Activated CD8-positive, alpha-beta memory T cell treated with anti-CD3 and anti-CD28 coated beads for 4 hours (primary cell): ENCODE measurements around the gene POLA1.
"Not testable (repeated sequence)": the region's sequence is repeated elsewhere in the genome, so short reads cannot be mapped to it uniquely, and the experiment has no call there.

Source experiments
- DNase-seq, 2 donors: peaks; one replicate each; pipeline ENCODE4 v3.0.0-alpha.2; 2020; ENCODE audit warnings: low read depth in 2 of 2

Gene POLA1

DNA sequence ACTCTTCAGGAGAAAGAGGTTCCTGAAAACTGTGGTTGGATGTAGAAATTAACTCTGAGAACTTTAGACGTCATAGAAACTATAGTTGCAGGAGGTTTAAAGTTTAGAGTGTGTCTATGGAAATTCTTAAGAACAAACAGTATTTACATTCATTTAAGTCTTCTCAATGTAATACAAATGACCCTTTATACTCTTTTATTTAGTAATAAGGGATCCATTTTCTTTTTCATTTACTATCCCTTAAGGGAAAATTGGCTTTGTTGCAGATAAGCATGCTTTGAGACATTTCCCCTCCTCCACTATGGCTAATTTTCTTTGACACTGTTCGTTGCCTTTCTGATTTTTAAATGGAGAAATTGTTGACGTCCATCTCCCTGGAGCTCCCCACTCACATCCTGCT, 96.4 kb downstream of the POLA1 start:
- DNase-seq: no peak

DNA sequence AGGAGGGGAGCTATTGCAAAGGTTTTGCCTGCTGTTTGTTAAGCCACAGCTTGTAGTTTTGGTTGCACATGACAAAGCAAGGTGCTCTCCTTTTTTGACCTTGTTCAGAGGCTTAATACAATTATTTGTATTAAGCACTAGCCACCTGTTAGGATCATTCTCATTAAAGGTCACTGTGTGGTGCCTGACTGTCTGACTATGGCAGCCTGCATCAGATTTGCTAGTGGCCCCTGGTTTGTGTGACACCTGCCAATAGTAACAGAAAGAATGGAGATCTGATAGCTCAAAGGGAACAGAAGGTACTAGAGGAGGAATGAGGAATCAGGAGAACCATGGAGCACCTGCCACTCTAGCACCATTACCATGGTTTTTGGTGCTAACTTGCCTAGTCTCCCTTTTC, 102.5 kb downstream of the POLA1 start:
- DNase-seq: no peak

DNA sequence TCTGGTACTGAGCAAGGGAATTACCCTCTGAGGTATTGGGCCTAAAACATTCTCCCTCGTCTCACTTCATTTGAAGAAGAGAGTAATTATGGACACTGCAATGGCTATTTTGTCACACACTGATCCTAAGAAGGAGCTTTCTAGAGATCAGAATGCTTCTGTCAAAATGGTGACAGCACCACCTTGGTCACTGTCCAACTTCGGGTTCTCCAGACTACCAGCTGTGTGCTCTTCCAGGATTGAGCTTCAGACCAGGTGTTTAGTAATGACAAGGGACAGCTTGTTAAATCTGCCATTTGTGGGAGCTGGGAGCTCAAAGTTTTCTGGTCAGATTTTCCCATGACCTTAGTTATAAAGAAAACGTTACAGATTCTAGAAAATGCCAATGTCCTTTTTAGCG, 105.4 kb downstream of the POLA1 start:
- DNase-seq: no peak

GRCh38 chrX:24799565-24799964, 105.8 kb downstream of the POLA1 start:
- DNase-seq: no peak

GRCh38 chrX:24805201-24805600, 111.5 kb downstream of the POLA1 start:
- DNase-seq: no peak

GRCh38 chrX:24819807-24820206, 126.1 kb downstream of the POLA1 start:
- not testable (repeated sequence) for DNase-seq

DNA sequence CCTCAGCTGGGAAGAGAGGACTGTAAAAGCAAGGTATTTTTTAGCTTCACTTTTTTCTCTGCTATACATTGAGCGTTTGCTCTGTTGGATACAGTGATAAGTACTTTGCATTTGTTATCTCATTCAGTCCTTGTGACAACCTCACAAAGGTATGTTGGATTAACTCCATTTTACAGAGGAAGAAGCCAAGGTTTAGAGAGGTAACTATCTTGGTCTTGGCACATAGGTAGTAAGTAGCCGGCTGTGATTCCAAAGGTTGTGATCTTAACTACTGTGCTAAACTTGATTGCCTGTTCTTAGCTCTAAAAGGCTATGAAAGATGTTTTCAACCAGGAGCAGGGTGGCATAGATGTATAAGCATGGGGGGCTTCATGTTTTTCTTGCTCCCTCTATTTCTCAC, 134.4 kb downstream of the POLA1 start:
- DNase-seq: no peak

GRCh38 chrX:24828600-24828999, 134.9 kb downstream of the POLA1 start:
- no peak for DNase-seq

- no peak for DNase-seq
Observed at GRCh38 chrX:24833695-24834094, 140.0 kb downstream of the POLA1 start.

GRCh38 chrX:24837966-24838365, 144.2 kb downstream of the POLA1 start:
- DNase-seq: no peak

DNA sequence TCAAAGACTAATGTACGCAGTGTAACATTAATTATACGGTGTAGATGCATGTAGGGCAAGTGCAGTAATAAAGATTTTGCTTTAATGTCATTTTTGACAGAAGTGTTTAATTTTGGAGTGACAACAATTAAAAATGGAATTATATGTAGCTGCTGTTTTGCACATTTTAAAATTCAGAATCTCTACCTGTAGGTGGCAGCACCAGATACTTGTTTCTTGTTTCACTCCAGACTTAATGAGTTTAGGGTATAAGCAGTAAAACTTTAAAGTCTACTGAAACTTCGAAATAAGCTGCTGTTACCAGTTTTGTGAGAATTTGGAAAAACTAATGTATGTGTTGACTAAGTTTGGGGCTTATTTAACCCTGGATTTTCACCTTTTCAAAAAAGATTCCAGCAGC, 144.9 kb downstream of the POLA1 start:
- no peak for DNase-seq

DNA sequence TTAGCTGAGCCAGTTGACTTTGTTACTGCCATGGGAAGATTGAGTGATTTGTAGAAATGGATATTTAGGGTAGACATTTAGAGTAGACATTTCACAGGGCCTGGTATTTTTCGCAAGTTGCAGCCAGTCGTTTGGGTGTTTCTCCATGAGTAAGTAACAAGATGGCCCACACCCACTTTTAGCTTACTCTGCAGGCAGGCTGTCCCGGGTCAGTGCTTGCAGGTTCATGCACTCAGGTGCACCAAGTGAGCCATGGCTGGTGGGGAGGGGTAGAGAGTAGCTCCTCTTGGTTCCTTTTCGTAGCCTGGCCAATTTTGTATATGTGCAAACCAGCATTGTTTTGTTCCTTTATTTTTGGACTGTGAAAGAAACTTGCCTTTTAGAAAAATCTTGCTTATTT, 145.6 kb downstream of the POLA1 start:
- DNase-seq: no peak

DNA sequence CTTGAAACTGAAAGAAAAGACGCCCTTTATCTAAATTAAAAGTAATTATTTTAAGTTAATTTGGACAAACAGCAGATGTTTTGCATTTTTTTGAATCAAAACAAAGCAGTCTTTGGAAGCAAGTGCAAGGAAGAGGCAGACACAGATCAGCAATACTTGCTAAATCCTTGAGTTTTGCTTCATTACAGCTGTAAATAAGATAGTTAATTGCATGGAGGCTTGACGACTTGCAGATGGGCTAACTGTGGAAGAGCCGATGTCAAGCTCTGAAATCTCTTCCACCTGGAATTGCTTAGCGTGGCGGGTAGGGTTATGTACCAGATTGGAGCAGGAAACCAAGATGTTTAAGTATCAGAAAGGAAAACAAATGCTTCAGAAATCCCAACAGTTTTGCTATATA, 148.8 kb downstream of the POLA1 start:
- no peak for DNase-seq

GRCh38 chrX:24846550-24847150, 152.9 kb downstream of the POLA1 start:
- no peak for DNase-seq

DNA sequence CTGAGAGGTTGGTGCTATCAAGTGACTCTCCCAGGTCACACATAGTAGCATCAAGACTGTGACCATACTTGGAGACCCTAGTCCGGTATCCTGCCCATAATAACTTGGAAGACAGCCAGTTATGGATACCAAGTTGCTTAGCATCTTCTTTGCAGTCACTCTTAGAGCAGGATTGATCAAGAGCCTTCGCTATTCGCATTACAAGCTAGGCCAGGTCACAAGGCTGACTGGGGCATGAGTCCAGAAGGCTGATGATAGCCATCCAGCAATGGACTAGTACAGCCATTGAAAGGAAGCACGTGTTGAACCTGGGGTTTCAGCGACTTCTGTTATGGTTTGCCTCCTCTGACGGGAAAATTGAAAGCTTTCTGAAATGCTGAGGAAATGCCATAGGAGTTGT, 157.6 kb downstream of the POLA1 start:
- DNase-seq: no peak

DNA sequence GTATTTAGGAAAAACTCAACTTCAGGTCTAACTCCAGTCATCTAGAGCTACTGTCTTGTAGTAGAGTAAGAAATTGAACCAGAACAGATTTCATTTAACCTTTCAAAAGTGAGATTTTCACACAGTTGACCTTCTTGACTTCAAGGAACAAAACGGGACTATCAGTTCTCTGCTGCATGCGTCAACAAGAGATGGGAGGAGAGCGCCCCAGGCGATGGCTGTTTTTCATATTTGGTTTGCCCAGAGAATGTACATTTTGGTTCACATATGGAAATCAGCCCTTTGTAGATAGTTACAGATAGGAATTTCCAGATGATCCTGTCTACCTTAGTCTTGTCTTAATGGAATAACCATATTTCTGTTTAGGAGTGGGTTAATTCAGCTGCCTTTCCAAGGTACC, 158.1 kb downstream of the POLA1 start:
- no peak for DNase-seq

DNA sequence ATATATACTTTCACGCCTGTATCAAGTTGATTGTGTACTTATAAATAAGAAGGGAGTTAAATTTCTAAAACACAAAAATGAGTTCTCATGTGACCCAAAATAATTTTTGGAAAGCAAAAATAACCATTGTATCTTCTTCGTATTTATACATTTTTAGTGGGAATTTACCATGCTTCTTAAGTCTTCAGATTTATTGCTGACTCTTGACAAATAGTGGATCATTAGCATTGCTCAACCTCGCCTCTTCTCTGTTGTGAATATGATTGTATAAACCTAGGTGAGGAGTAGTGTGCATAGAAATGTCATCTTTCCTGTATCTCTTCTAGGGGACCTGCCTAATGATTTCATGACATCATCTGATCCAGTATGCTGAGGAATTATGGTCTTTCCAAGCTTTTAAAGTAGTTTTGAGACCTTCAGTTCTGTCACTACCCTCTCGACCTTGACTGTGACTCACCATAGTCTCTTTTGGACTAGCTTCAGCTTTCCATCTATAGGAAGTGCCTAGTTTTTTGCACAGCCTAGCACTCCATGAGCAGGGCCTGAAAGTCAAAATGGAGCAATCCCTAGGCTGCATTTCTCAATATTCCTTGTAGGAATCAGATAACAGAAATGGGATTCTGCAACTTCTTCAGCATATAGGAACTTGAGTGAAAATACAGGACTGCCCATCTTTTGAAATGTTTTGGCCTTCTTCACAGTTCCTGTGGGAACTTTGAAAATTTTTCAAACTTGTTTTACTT, 164.5 kb downstream of the POLA1 start:
- no peak for DNase-seq

DNA sequence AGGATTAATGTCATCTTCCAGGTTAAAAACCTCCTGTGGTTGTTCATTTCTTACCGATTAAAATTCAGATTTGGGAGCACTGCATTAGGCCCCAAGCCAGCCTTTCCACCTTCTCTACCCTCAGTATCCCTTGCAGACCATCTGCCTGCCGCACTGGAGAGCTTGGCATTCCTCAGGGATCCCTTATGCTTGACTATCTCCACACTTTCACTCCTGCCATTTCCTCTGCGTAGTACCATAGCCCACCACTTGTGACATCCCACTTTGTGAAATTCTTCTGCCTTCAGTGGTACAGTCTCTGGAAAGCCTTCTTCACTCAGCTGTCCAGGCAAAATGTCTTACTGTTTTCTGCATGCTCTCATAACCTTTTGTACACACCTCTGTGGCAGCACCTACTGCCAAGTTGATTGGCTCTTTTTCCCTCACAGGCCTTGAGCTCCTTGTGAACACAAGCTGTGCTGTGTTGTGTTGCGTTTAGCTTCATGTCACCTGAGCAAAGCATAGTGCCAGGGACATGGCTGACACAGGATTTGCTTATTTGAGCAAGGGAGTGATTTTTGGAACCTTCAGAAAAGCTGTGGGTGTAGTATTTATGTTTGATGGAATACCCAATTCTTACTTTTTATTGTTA, 165.6 kb downstream of the POLA1 start:
- DNase-seq: no peak

- no peak for DNase-seq
Observed at GRCh38 chrX:24860140-24860539, 166.4 kb downstream of the POLA1 start.

- no peak for DNase-seq
Observed at GRCh38 chrX:24862343-24862742, 168.6 kb downstream of the POLA1 start.

DNA sequence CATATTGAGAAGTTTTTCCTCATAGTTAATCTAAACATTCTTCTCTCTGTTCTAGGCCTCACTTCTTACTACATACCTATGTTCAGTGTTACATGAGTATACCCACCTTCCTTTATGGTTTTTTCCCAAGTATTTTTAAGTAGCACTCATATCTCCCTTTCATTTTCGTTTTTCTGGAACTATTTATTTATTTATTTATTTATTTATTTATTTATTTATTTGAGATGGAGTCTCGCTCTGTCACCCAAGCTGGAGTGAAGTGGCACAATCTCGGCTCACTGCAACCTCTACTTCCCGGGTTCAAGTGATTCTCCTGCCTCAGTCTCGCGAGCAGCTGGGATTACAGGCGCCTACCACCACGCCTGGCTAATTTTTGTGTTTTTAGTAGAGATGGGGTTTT, 170.1 kb downstream of the POLA1 start:
- DNase-seq: not testable (repeated sequence)

DNA sequence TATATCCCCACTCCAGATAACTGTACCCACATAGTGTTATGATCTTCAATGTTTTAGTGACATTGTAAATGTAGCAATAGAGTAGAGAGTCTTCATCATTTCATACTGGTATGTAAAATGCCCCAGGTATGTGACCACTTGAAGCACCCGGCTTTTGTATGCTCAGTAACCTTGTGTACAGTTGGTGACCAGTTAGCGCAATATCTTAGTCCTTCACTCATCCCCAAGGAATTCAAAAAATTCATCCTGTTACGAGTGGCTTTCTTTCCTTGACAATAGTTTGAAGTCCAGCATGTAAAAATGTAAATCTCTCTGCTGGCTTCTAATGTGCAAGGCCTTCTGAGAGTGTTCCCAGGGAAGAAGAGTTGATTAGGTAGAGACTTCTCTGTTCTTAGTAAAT, 176.4 kb downstream of the POLA1 start:
- no peak for DNase-seq

DNA sequence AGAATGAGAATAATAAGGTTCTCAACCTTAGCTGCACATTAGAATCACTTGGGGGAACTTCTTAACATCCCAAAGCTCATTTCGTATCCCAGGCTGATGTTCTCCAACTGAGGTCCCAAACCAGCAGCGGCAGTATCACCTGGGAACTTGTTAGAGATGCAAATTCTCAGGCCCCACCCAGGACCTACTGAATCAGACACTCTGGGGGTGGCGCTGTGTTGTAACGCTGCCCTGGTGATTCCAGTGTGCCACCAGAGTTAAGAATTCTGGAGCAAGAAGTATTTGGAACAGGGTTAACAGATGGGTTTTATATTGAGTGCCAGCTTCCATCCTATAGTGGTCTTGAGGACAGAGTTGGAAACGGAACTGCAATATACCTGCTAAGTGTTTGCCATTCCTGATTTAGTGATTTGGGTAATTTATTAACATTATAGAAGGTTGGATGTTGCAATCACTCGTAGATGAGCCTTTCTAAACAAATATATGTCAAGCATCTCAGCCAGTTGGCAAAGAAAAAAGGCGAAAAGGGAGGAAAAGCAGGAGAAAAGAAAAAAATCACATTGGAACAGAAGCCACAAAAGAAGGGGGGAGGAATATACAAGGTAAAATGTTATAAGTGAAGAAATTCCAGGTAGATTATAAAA, 181.0 kb downstream of the POLA1 start:
- no peak for DNase-seq
